Measurements from ENCODE around the gene B4GALT2. TPM values are rescaled to one million over a fixed set of nuclear protein-coding genes. Genes with fewer than 3 reads are reported as not detected.

Gene B4GALT2
- total RNA-seq, 1 experiment from 2014 or later, result 70.9 TPM

DNA sequence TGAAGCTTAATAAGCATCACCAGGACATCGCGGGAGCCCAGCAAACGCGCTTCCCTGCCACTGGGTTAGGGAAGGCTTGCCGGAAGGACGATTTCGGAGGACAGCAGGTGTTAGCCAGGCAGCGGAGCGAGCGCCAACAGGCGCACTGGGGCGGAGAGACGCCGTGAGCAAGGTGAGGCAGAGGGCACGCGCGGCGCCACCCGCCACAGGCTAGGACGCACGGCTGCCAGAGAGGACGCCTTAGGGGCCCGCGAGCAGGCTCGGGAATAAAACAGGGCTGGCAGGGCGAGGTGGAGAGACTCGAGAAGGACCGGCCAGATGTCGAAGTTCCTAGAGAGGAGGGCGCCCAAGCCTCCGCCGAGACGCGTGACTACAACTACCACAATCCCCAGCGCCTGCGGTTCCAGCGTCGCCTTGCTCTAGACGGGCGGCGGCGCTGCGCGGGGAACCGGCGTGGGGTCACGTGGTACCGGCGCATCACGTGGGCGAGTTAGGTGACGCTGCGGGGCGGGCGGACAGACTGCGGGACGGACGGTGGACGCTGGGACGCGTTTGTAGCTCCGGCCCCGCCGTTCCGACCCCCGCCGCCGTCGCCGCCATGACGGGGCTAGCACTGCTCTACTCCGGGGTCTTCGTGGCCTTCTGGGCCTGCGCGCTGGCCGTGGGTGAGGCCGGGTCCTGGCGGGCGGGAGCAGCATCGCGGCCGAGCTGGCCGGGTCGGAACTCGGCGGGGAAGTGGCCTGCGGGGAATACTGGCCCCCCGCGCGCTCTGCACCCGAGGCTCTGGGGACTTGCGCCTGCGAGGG lies 4.4 kb upstream of the B4GALT2 start, which contains the start of gene ATP6V0B:
TSS of gene ATP6V0B (plus strand) at position 518 of the 806 bp plus-strand sequence. CDS start at position 599, 81 bp downstream.
- TF ChIP-seq, protein P1, sequence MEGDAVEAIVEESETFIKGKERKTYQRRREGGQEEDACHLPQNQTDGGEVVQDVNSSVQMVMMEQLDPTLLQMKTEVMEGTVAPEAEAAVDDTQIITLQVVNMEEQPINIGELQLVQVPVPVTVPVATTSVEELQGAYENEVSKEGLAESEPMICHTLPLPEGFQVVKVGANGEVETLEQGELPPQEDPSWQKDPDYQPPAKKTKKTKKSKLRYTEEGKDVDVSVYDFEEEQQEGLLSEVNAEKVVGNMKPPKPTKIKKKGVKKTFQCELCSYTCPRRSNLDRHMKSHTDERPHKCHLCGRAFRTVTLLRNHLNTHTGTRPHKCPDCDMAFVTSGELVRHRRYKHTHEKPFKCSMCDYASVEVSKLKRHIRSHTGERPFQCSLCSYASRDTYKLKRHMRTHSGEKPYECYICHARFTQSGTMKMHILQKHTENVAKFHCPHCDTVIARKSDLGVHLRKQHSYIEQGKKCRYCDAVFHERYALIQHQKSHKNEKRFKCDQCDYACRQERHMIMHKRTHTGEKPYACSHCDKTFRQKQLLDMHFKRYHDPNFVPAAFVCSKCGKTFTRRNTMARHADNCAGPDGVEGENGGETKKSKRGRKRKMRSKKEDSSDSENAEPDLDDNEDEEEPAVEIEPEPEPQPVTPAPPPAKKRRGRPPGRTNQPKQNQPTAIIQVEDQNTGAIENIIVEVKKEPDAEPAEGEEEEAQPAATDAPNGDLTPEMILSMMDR (conservative IDR thresholded peaks at IDR 0.05), result no peak; the same call in 2 of the 3 replicates
- H3K4me1 Mint-ChIP-seq, result peaks cover 31 to 40% of the 10 kb centered on the region in 2 experiments
- Histone ChIP-seq H3K14ac (ENCODE audit: insufficient read depth, low read length) (peak within 1 kb of the TSS; percentile 82), H3K56ac (ENCODE audit: insufficient read length, low read depth, low read length) (no peak within 1 kb of the TSS), H2BK12ac (ENCODE audit: insufficient read length, low read depth, low read length) (no peak within 1 kb of the TSS), H3K27ac (ENCODE audit: insufficient read length, low read depth, low read length) (no peak within 1 kb of the TSS), H3K23ac (ENCODE audit: insufficient read length, low read depth, low read length) (no peak within 1 kb of the TSS), H3K23me2 (ENCODE audit: insufficient read length, low read depth, low read length, poor library complexity, severe bottlenecking) (peaks cover 21% of the 10 kb centered on the region), H3K4ac (ENCODE audit: low read depth, low read length) (no peak within 1 kb of the TSS), H3K9ac (ENCODE audit: extremely low read depth, insufficient read length, low read length) (peak within 1 kb of the TSS; percentile 53), H3K27me3 (ENCODE audit: insufficient read depth, low read length) (no peaks in the 10 kb centered on the region), H3K79me1 (ENCODE audit: insufficient read depth, low read depth, low read length, poor library complexity, severe bottlenecking) (peaks cover 9% of the 10 kb centered on the region), H4K20me1 (ENCODE audit: control insufficient read depth, insufficient read depth, insufficient read length) (no peaks in the 10 kb centered on the region), H2AK5ac (ENCODE audit: insufficient read length, low read length) (no peak within 1 kb of the TSS), H3K4me1 (ENCODE audit: insufficient read depth, low read length) (peaks cover 5% of the 10 kb centered on the region; the same call in 1 of the 2 replicates), H3K9me3 (ENCODE audit: control insufficient read depth, low read depth, low read length) (no peaks in the 10 kb centered on the region), H2BK120ac (ENCODE audit: low read depth, low read length, poor library complexity, severe bottlenecking) (no peak within 1 kb of the TSS), H4K91ac (ENCODE audit: insufficient read length, low read depth, low read length) (no peak within 1 kb of the TSS), H2BK20ac (ENCODE audit: low read depth, low read length, poor library complexity, severe bottlenecking) (no peak within 1 kb of the TSS), H3K18ac (ENCODE audit: insufficient read length, low read depth, low read length) (peak within 1 kb of the TSS; percentile 12), H4K5ac (ENCODE audit: insufficient read length, low read depth, low read length) (no peak within 1 kb of the TSS), H2AFZ (ENCODE audit: low read length) (no peak within 1 kb of the TSS), H3K79me2 (ENCODE audit: insufficient read depth, low read length) (peaks cover 3% of the 10 kb centered on the region; the same call in 1 of the 2 replicates), H4K8ac (replicated peaks; ENCODE audit: insufficient read length, low read depth, low read length) (no peak within 1 kb of the TSS), H2BK5ac (ENCODE audit: insufficient read length, low read length) (no peak within 1 kb of the TSS), H2BK15ac (ENCODE audit: low read depth, low read length) (no peak within 1 kb of the TSS), H3T11ph (ENCODE audit: low read length) (no peak within 1 kb of the TSS), H3K4me2 (ENCODE audit: insufficient read depth, insufficient read length, low read length) (peak within 1 kb of the TSS; percentile 82)
- H3K9me3 Mint-ChIP-seq, result no peaks in the 10 kb centered on the region
- peak within 1 kb of the TSS; percentile 88 to 94 (median 88) for H3K27ac Mint-ChIP-seq
- DNase-seq, result peak; percentile 96
- peaks cover 23 to 53% (median 38%) of the 10 kb centered on the region in 3 experiments; a peak in 6 of 7 replicates for H3K36me3 Mint-ChIP-seq (ENCODE audit: insufficient read depth in 1 of 3, low read depth in 3 of 3)
- no CpG with 5 or more reads among the region's 93 CpGs for WGBS (ENCODE audit: extremely low coverage, insufficient read length, low lambda C conversion rate)
- peaks cover 1% of the 10 kb centered on the region; the same call in 1 of the 2 replicates for H3K27me3 Mint-ChIP-seq (ENCODE audit: low read depth)
- peak within 1 kb of the TSS; percentile 82 to 95 for H3K4me3 Mint-ChIP-seq
